ENCODE results near the gene ADAMTSL3.

ADAMTSL3 gene

GRCh38 chr15:83866692-83867091 lies 212.8 kb downstream of the ADAMTSL3 start:
- no peak for DNase-seq (ENCODE audit: extremely low read depth in 1 of 2, low read depth in 1 of 2)

- no peak for DNase-seq (ENCODE audit: extremely low read depth in 1 of 2, low read depth in 1 of 2)
These were observed 215.4 kb downstream of the ADAMTSL3 start for GRCh38 chr15:83869341-83869740.

GRCh38 chr15:83871808-83872559 lies 218.1 kb downstream of the ADAMTSL3 start:
- no peak for DNase-seq (ENCODE audit: extremely low read depth in 1 of 2, low read depth in 1 of 2)

GRCh38 chr15:83873966-83874365 lies 220.0 kb downstream of the ADAMTSL3 start:
- DNase-seq (ENCODE audit: extremely low read depth in 1 of 2, low read depth in 1 of 2) = no peak

GRCh38 chr15:83880529-83880928 lies 226.6 kb downstream of the ADAMTSL3 start:
- DNase-seq (ENCODE audit: extremely low read depth in 1 of 2, low read depth in 1 of 2) = no peak

- no peak for DNase-seq (ENCODE audit: extremely low read depth in 1 of 2, low read depth in 1 of 2)
These were observed 227.2 kb downstream of the ADAMTSL3 start for GRCh38 chr15:83881156-83881555.

GRCh38 chr15:83886321-83886720 lies 232.4 kb downstream of the ADAMTSL3 start:
- no peak for DNase-seq (ENCODE audit: extremely low read depth in 1 of 2, low read depth in 1 of 2)

GRCh38 chr15:83887404-83887803 lies 233.5 kb downstream of the ADAMTSL3 start:
- no peak for DNase-seq (ENCODE audit: extremely low read depth in 1 of 2, low read depth in 1 of 2)

- no peak for DNase-seq (ENCODE audit: extremely low read depth in 1 of 2, low read depth in 1 of 2)
These were observed 234.0 kb downstream of the ADAMTSL3 start for GRCh38 chr15:83887961-83888360.

- DNase-seq (ENCODE audit: extremely low read depth in 1 of 2, low read depth in 1 of 2) = no peak
These were observed 236.1 kb downstream of the ADAMTSL3 start for GRCh38 chr15:83889995-83890394.

- DNase-seq (ENCODE audit: extremely low read depth in 1 of 2, low read depth in 1 of 2) = no peak
These were observed 236.7 kb downstream of the ADAMTSL3 start for GRCh38 chr15:83890587-83890986.

GRCh38 chr15:83892498-83892897 lies 238.6 kb downstream of the ADAMTSL3 start:
- no peak for DNase-seq (ENCODE audit: extremely low read depth in 1 of 2, low read depth in 1 of 2)

GRCh38 chr15:83893308-83893707 lies 239.4 kb downstream of the ADAMTSL3 start:
- DNase-seq (ENCODE audit: extremely low read depth in 1 of 2, low read depth in 1 of 2) = no peak

GRCh38 chr15:83897037-83897436 lies 243.1 kb downstream of the ADAMTSL3 start:
- DNase-seq (ENCODE audit: extremely low read depth in 1 of 2, low read depth in 1 of 2) = no peak

- no peak for DNase-seq (ENCODE audit: extremely low read depth in 1 of 2, low read depth in 1 of 2)
These were observed 244.4 kb downstream of the ADAMTSL3 start for GRCh38 chr15:83898361-83898760.

GRCh38 chr15:83899670-83900069 lies 245.7 kb downstream of the ADAMTSL3 start:
- DNase-seq (ENCODE audit: extremely low read depth in 1 of 2, low read depth in 1 of 2) = no peak

GRCh38 chr15:83904107-83905040 lies 250.5 kb downstream of the ADAMTSL3 start:
- no peak for DNase-seq (ENCODE audit: extremely low read depth in 1 of 2, low read depth in 1 of 2)

- no peak for DNase-seq (ENCODE audit: extremely low read depth in 1 of 2, low read depth in 1 of 2)
These were observed 251.8 kb downstream of the ADAMTSL3 start for GRCh38 chr15:83905556-83906273.

GRCh38 chr15:83911345-83911744 lies 257.4 kb downstream of the ADAMTSL3 start:
- DNase-seq (ENCODE audit: extremely low read depth in 1 of 2, low read depth in 1 of 2) = no peak

- no peak for DNase-seq (ENCODE audit: extremely low read depth in 1 of 2, low read depth in 1 of 2)
These were observed 258.4 kb downstream of the ADAMTSL3 start for GRCh38 chr15:83912343-83912742.

- DNase-seq (ENCODE audit: extremely low read depth in 1 of 2, low read depth in 1 of 2) = no peak
These were observed 259.2 kb downstream of the ADAMTSL3 start for GRCh38 chr15:83913034-83913632.
